Stimulated activated CD8-positive, alpha-beta memory T cell treated with anti-CD3 and anti-CD28 coated beads, Interleukin-15, amount 100 ng/mL, for 4 hours (primary cell): ENCODE results near the gene UTF1.

Experiments used
- DNase-seq, 2 donors: peaks; one replicate each; pipeline ENCODE4 v3.0.0-alpha.2; 2020; ENCODE audit warnings: low read depth in 2 of 2

Gene UTF1

GRCh38 chr10:133230044-133230361 lies at the start of gene UTF1:
Gene UTF1 (plus strand): TSS chr10:133230217. CDS start chr10:133230289, 72 bp downstream.
- DNase-seq = no peak

GRCh38 chr10:133180965-133181639 lies 48.9 kb upstream of the UTF1 start:
- DNase-seq = no peak

GRCh38 chr10:133182190-133182589 lies 47.8 kb upstream of the UTF1 start:
- no peak for DNase-seq

GRCh38 chr10:133182791-133183645 lies 47.0 kb upstream of the UTF1 start:
- DNase-seq = no peak

DNA sequence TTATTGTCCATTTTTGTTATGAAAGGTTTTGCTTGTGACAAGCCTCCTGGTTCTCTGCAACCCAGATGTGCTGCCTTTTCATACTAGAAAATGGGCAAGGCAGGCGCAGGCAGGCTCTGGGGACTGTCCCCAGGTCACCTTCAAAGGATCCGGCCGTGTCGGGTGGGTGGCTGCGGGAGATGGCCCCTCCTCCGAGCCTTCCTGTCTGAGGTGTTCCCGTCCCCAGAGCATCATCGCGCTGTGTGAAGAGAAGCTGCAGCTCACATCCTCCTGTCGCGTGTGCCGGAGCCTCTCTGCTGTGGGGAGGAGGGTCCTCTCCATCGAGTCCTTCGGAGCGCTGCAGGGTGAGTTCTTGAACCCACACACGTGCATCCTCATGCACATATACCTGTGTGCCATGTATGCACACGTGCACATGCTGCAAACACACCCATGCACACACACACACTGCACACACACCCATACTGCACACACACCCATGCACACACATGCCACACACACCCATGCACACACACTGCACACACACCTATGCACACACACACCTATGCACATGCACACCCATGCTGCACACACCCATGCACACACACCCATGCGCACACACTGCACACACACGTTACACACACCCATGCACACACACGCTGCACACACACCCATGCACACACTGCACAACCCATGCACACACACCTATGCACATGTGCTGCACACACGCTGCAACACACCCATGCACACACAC lies 46.2 kb upstream of the UTF1 start:
- DNase-seq = no peak

- DNase-seq = no peak
Measured at GRCh38 chr10:133184591-133185244, 45.3 kb upstream of the UTF1 start.

GRCh38 chr10:133185421-133185820 lies 44.6 kb upstream of the UTF1 start:
- DNase-seq = no peak

DNA sequence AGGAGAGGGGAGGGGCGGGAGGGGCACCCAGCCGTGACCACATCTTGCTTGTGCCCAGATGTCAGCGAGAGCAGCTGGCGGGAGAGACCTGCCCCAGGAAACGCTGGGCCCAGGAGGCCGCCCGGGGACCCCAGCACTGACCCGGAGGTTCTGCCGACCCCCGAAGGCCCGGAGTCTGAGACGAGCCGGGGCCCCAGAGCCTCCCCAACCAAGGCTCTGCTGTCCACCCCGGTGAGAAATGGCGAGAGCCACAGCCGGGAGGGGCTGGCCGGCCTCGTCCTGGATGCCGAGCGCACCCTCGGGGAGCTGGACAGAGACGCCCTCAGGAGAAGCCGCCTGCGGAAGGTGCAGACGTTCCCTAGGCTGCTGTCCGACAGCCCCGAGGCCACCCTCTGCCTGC lies 44.1 kb upstream of the UTF1 start:
- no peak for DNase-seq

DNA sequence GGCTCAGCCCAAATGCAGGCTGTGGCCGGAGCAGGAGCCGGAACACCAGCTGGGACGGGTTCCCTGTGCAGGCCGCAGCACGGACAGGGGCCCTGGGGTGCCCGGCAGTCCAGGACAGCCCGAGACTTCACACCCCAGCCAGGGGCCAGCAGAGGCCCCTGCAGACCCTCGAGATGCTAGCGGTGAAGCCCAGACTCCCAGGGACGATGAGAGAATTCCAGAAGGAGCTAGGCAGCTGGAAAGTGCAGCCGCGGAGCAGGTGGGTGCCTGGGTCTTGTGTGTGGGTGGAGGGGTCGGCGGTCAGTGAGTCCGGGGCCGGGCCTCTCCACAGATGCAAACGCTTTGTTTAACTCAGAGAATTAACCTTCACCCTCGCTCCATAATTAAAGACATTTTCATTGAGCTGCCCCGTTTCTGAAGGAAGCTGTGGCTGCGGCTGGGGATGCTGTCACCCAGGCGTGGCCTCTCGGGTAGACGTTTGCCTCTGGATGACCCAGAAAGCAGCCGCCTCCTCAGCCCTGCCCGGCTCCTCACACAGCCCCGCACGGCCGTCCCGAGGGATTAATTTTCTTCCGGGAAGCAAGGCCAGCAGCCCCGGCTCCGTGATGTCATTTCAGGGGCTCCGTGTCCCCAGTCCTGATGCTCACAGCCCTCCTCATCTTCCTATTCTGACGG lies 43.5 kb upstream of the UTF1 start:
- DNase-seq = no peak

- no peak for DNase-seq
Measured at GRCh38 chr10:133187091-133187905, 42.7 kb upstream of the UTF1 start.

DNA sequence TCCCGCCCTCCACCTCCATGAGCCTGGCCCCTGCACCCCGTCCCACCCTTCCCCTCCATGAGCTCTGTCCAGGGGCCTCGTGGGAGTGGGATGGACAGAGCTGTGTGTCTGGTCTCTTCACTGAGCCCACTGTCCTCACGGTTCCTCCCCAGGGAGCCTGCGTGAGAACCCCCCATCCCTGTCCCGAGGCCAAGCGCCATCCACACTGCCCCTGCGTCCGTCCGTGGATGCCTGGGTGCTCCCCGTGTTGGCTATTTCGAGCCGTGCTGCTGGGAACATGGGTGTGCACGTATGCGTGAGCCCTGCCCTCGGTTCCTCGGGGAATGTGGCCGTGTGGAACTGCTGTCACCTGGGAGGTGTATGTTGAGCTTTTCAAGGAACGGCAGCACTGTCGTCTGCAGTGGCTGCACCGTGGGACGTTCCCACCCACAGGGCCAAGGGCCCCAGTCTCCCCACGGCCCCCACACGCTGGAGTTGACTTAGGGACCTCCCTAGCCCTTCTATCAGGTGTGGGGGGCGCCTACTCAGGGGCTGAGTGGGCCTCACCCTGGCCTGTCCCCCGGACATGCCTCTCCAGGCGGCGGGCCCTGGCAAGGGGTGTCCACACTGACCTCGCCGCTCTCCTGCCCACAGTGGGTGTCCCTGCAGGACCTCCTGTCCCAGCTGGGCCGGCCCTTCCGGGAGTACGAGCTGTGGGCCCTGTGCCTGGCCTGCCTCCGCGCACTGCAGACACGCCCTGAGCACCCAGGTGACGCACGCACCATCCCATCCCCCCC lies 41.9 kb upstream of the UTF1 start:
- DNase-seq = no peak

DNA sequence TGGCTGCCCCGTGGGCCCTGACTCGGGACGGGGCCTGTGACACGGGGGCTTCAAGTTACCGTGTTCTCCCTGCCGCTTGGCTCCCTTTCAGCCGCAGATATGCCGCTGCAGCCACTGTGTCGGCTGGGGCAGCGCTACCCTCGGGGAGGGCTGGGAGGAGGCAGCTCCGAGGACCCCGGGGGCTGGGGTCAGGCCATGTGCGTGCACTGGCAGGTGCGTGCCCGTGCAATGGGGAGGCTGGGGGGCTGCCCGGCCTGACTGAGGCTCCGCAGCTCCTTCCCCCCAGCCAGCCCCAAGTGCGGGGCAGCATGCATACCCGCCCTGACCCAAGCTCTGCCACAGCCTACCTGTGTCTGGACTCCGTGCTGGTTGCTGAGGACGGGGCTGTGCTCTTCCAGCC lies 40.8 kb upstream of the UTF1 start:
- no peak for DNase-seq

DNA sequence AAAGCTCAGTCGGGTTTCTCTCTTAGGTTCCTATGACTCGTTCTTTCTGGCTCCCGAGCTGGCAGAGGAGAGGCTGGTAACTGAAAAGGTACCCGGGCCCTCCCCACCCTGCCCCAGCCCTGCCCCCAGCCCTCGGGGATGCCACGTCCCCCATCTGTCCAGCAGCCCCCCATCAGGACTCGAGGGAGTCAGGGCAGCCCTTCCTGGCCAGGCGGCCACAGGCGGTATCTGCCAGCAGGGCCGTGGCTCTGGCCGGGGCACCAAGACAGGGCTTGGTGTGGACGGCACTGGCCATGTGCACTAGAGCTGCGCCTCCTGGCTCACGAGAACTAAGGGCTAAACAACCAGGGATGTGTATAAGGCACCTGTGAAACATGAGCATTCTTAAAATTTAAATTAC lies 40.3 kb upstream of the UTF1 start:
- DNase-seq = no peak

GRCh38 chr10:133190225-133190624 lies 39.8 kb upstream of the UTF1 start:
- no peak for DNase-seq

GRCh38 chr10:133191651-133192050 lies 38.4 kb upstream of the UTF1 start:
- DNase-seq = no peak

GRCh38 chr10:133194151-133194550 lies 35.9 kb upstream of the UTF1 start:
- no peak for DNase-seq

- no peak for DNase-seq
Measured at GRCh38 chr10:133195096-133195495, 34.9 kb upstream of the UTF1 start.

- no peak for DNase-seq
Measured at GRCh38 chr10:133195611-133196010, 34.4 kb upstream of the UTF1 start.

GRCh38 chr10:133196221-133196915 lies 33.6 kb upstream of the UTF1 start:
- no peak for DNase-seq
